Pancreas (tissue), 10 donors: Measurements from ENCODE around the gene LCE6A. TPM values are rescaled to one million over a fixed set of nuclear protein-coding genes. Genes with fewer than 3 reads are reported as not detected.

Source experiments
- ATAC-seq, 4 donors: fragments of 200-7000 bp; cut with Tn5 transposase; one replicate each; pipeline versions ENCODE4 v1.8.0 to v1.9.1; 2020; ENCODE audit warnings: mild to moderate bottlenecking in 4 of 4, moderate library complexity in 4 of 4
- DNase-seq, 6 donors: peaks; one replicate each; pipeline ENCODE4 v3.0.0-alpha.2; 2020
- FAIRE-seq: peaks from 2 replicates; lab custom pipeline; 2012; peaks lifted over from hg19 to GRCh38; lab: Jason Lieb, UNC
- H3K27ac ChIP-seq, 4 donors: fragments of 200-600 bp; sonication (generic); 1 replicate in 3 of 4; 2 replicates in 1 of 4; pipeline versions ENCODE4 v1.5.0 to v1.8.0; 2020
- H3K27me3 ChIP-seq, 4 donors: fragments of 200-600 bp; one replicate each; pipeline ENCODE4 v1.8.0; 2021
- H3K36me3 ChIP-seq, 3 donors: fragments of 200-600 bp; sonication (generic) in 1 of 3; one replicate each; pipeline versions ENCODE4 v1.5.0 to v1.8.0; 2020 to 2021
- H3K4me1 ChIP-seq, 3 donors: fragments of 200-600 bp; one replicate each; pipeline ENCODE4 v1.8.0; 2021
- H3K4me3 ChIP-seq, 4 donors: fragments of 200-600 bp; sonication (generic) in 2 of 4; one replicate each; pipeline versions ENCODE4 v1.5.0 to v1.8.0; 2020 to 2021
- H3K9me3 ChIP-seq, 4 donors: fragments of 200-600 bp; one replicate each; pipeline ENCODE4 v1.8.0; 2021
- WGBS, 2 donors: extraction: QIAGEN DNeasy Blood & Tissue Kit; methylation state at CpG; one replicate each; pipeline ENCODE4 v1.1.7; 2013; 5-methylcytosine and 5-hydroxymethylcytosine counted together
- intact Hi-C, 3 donors: fragments of 100-400 bp; cut with DNase I; formaldehyde crosslinking; loops; one replicate each; pipeline versions ENCODE4 v1.11.1 to v1.14.2; 2022
- polyA plus RNA-seq, 2 donors: library from polyadenylated mRNA; stranded (reverse); fragments of 200-250 nt; gene quantifications; one replicate each; pipeline ENCODE4 v1.2.3, GENCODE V29; 2013
- total RNA-seq, 6 donors: library from RNA; stranded (reverse); fragmentation: NEBNext Ultra II Directional in 4 of 6; extraction: Animal tissue kit (Norgen Biotek cat#: 25700) in 4 of 6; gene quantifications; one replicate each; pipeline versions ENCODE4 v1.2.1 to v1.2.4, GENCODE V29; 2021 to 2023
- TF ChIP-seq, protein P1 (sequence below), 4 donors: fragments of 200-600 bp; sonication (generic) in 3 of 4; IDR thresholded peaks; one replicate each; pipeline versions ENCODE4 v1.5.0 to v1.8.0; 2021; ENCODE audit warnings: antibody characterized with exemption in 4 of 4
- donor health status: healthy with polysubstance abuse.
- donor health status: DM: no; HTN: no; CAD: no; lungs with moderate emphysema.
- donor health status: DM: no; HTN: no; CAD: no.
- donor health status: control.
- donor health status: control.
- donor health status: Bipolar disorder and iron deficiency.
- donor health status: DM: yes; HTN: yes; CAD: no.
- donor health status: DM: no; HTN: no; CAD: no.
- donor health status: DM: no; HTN: no; CAD: no.
- donor health status: DM: yes; HTN: yes; CAD: no.

The LCE6A gene
- total RNA-seq, result not detected
- polyA plus RNA-seq, result not detected

DNA sequence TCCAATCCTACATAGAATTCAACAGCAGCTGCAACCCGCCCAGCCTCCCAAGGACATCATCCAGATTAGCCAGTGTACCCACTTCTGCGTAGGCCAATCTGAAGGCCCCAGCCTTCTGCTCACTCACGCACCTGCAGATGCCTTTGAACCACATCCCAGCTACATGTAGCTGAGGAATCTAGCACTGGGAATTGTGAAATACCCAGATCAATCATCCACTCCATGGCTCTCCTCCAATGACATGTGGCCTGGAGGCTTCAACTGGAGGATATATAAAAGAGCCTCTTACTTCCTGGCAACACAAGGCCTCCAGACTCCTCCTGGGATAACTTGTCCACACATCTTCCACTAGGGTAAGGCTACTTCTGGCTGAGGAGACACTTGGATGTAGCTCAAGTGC, at the start of gene LCE6A:
TSS of gene LCE6A (plus strand) at position 301 of the 400 bp plus-strand sequence. CDS start 665 bp downstream, outside the sequence.
- ATAC-seq (no peak), FAIRE-seq (no peak), DNase-seq (no peak)
- Histone ChIP-seq H3K27ac (no peak within 1 kb of the TSS), H3K36me3 (no peaks in the 10 kb centered on the region), H3K4me3 (no peak within 1 kb of the TSS), H3K4me1 (no peaks in the 10 kb centered on the region), H3K27me3 (no peaks in the 10 kb centered on the region), H3K9me3 (no peaks in the 10 kb centered on the region)
- TF ChIP-seq, protein P1, sequence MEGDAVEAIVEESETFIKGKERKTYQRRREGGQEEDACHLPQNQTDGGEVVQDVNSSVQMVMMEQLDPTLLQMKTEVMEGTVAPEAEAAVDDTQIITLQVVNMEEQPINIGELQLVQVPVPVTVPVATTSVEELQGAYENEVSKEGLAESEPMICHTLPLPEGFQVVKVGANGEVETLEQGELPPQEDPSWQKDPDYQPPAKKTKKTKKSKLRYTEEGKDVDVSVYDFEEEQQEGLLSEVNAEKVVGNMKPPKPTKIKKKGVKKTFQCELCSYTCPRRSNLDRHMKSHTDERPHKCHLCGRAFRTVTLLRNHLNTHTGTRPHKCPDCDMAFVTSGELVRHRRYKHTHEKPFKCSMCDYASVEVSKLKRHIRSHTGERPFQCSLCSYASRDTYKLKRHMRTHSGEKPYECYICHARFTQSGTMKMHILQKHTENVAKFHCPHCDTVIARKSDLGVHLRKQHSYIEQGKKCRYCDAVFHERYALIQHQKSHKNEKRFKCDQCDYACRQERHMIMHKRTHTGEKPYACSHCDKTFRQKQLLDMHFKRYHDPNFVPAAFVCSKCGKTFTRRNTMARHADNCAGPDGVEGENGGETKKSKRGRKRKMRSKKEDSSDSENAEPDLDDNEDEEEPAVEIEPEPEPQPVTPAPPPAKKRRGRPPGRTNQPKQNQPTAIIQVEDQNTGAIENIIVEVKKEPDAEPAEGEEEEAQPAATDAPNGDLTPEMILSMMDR (IDR thresholded peaks at IDR 0.05), result no peak
- 70 to 75% methylated on average over 3 of the region's 3 CpGs for WGBS, 2 donors
- intact Hi-C loops, result no loop called here

DNA sequence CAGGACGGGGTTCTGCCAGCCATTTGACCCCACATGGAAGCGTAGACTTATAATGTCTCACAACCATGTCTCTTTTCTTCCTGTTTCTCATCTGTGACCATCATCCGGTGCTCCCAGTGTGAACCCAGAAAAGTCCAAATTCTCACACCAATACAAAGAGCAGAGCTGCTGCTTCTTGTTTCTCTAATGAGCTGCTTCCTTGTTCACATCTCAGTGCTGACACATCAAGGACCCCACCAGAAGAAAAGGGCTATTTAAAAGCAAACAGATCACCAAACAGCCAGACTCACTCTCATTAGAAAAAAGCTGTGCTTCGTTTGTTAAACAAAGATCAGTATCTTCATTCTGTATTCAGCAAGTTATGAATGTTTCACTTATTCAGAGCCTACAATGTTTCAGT, 47.0 kb upstream of the LCE6A start:
- no peak for FAIRE-seq
- Histone ChIP-seq H3K4me3 (no peak overlapping the region), H3K27me3 (peaks cover 0 to 3% (median 0%) of the 10 kb centered on the region in 4 donors), H3K36me3 (no peaks in the 10 kb centered on the region), H3K4me1 (no peaks in the 10 kb centered on the region), H3K9me3 (no peaks in the 10 kb centered on the region), H3K27ac (no peak overlapping the region)
- WGBS, 2 donors, result 30 to 41% methylated on average over 4 of the region's 4 CpGs
- no peak for ATAC-seq
- TF ChIP-seq, protein P1 (IDR thresholded peaks at IDR 0.05), result no peak
- no peak for DNase-seq
- intact Hi-C loops, result no loop called here

GRCh38 chr1:152796421-152796820, 46.2 kb upstream of the LCE6A start, which contains the start of gene LCE1D:
Gene LCE1D, plus strand, starts transcription at chr1:152796721. Its CDS starts 1,074 bp downstream, at chr1:152797795.
- TF ChIP-seq, protein P1 (IDR thresholded peaks at IDR 0.05), result no peak
- Histone ChIP-seq H3K4me3 (no peak within 1 kb of the TSS), H3K27me3 (peaks cover 0 to 3% (median 0%) of the 10 kb centered on the region in 4 donors), H3K9me3 (no peaks in the 10 kb centered on the region), H3K27ac (no peak within 1 kb of the TSS), H3K4me1 (no peaks in the 10 kb centered on the region), H3K36me3 (no peaks in the 10 kb centered on the region)
- FAIRE-seq, result no peak
- WGBS, 2 donors, result 25 to 33% methylated on average over 3 of the region's 3 CpGs
- ATAC-seq, result no peak
- intact Hi-C loops, result no loop called here
- no peak for DNase-seq

- H3K4me3 ChIP-seq, result no peak overlapping the region
- no peaks in the 10 kb centered on the region for H3K9me3 ChIP-seq
- 45 to 48% methylated on average over 1 of the region's 1 CpG for WGBS, 2 donors
- no peaks in the 10 kb centered on the region for H3K4me1 ChIP-seq
- H3K27me3 ChIP-seq, result peaks cover 0 to 3% (median 0%) of the 10 kb centered on the region in 4 donors
- TF ChIP-seq, protein P1 (IDR thresholded peaks at IDR 0.05), result no peak
- no peak overlapping the region for H3K27ac ChIP-seq
- intact Hi-C loops, result no loop called here
- DNase-seq, result no peak
- FAIRE-seq, result no peak
- no peak for ATAC-seq
- no peaks in the 10 kb centered on the region for H3K36me3 ChIP-seq
These were observed 41.3 kb upstream of the LCE6A start for GRCh38 chr1:152801333-152801732.

GRCh38 chr1:152806576-152806975, 36.1 kb upstream of the LCE6A start, which contains the start of gene LCE1C:
Gene LCE1C, minus strand, starts transcription at chr1:152806651. Its CDS starts 1,173 bp downstream, at chr1:152805478.
- ATAC-seq (no peak), FAIRE-seq (no peak), DNase-seq (no peak)
- H3K9me3 ChIP-seq, result no peaks in the 10 kb centered on the region
- TF ChIP-seq, protein P1 (IDR thresholded peaks at IDR 0.05), result no peak
- H3K27me3 ChIP-seq, result no peaks in the 10 kb centered on the region
- H3K4me3 ChIP-seq, result no peak within 1 kb of the TSS
- intact Hi-C loops, result no loop called here
- H3K27ac ChIP-seq, result no peak within 1 kb of the TSS
- H3K36me3 ChIP-seq, result no peaks in the 10 kb centered on the region
- WGBS, 2 donors, result 49 to 51% methylated on average over 3 of the region's 3 CpGs
- no peaks in the 10 kb centered on the region for H3K4me1 ChIP-seq
